ENCODE measurements around the gene AGAP5.
A peak's percentile ranks its signal among the peaks of the same experiment; 100 is the strongest.

Gene AGAP5

DNA sequence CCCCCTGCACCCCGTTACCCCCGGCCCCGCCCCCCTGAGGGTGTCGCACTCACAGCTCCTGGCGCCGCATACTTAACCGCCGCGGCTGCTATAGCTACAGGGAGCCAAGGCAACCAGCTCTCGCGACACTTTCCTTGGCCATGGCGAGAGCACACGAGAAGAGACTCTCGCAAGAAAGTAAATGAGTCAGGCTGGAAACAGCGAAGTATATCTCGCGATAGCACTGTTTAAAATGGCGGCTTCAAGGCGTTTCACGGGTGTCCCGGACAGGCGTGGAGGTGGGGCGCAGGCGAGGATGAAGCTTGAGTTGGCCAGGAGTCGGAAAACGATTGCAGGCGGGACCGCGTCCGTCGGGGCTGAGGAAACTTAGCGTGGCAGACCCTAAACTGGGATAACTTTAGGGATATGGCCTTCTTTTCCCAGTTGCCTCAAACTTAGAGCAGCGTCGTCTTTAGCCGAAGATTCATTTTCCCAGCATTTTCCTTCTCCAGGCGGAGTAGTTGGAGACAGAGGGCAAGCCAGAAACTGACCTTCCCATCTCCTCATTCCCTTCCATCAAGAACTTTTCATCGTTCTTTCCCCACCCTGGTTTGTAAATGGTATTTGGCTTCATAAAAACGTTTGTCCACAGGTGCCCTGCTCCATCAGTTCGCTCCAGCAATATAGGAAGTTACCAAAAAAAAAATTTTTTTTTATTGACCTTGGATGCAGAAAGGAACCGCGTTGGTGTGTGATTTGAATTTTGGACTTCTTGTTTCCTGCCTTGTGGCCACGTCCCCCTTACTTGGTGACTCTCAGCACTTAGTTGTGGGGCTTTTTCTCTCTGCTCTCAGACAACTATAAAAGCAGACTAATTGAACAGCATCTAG lies 71.8 kb downstream of the AGAP5 start:
- DNase-seq (ENCODE audit: low spot score): peak; percentile 92

DNA sequence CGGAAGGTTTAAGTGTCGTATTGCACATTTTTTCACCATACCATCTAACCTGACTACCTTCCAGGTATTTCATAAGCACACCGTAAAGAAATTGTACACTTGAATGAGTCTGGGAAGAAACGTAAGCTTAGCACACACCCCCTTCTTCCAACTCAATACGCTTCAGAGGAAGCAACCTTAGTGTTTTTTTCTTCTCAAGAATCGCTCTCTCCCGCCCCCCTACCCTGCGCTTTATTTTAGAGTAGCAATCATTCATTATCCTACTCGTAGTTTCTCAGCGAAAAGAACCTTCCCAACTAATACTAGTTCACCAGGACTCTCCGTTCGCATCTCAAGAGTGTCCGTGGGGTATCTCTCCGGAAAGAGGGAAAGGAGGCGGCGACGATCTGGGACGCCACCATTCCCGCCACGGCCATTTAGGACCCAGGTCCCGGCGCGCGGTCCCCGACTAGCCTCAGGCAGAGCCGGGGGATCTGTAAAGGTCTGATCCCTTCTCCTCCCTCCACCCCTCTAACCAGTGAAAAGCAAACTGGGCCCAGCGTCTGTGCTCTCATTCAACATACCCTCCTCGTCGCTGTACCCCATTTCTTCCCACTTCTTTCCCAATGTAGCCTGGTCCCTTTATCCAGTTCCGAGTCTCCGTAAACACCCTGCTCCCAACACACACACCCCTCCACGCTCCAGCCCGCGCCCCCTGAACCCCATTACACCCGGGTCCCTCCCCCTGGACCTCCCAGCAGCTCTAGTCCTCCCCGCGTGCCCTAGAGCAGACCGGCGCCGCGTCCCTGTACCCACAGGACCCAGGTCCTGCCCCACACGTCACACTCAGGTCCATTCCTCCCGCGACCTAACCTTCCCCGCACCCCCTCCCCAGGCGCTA lies 72.7 kb downstream of the AGAP5 start:
- DNase-seq (ENCODE audit: low spot score): no peak
